HepG2 (cell line): ENCODE data around the gene TSKU. TPM values are rescaled to one million over a fixed set of nuclear protein-coding genes. Genes with fewer than 3 reads are reported as not detected.

Experiments
- FOXA3 ChIP-seq: IDR thresholded peaks from 2 replicates; pipeline ENCODE4 v1.6.1; 2016; ENCODE audit warnings: missing genetic modification reagents, missing compliant biosample characterization
- GATAD2A ChIP-seq: IDR thresholded peaks from 2 replicates; pipeline ENCODE4 v1.6.1; 2016
- HNF4G ChIP-seq, 2 experiments: sonication (generic) in 1 of 2; formaldehyde crosslinking in 1 of 2; IDR thresholded peaks; 2 replicates each; pipeline versions ENCODE4 v1.4.0 to v1.6.1; 2011 to 2020; ENCODE audit warnings: borderline replicate concordance in 2 of 2, low read depth in 2 of 2, mild to moderate bottlenecking in 2 of 2, low read length in 1 of 2, missing genetic modification reagents in 1 of 2, moderate library complexity in 1 of 2
- MLXIP ChIP-seq: sonication (generic); formaldehyde crosslinking; IDR thresholded peaks from 2 replicates; pipeline ENCODE4 v1.9.0; 2021; ENCODE audit warnings: missing genetic modification reagents, borderline replicate concordance
- PBX3 ChIP-seq: sonication (generic); formaldehyde crosslinking; IDR thresholded peaks from 2 replicates; pipeline ENCODE4 v1.8.1; 2023; ENCODE audit warnings: missing genetic modification reagents, inconsistent platforms, borderline replicate concordance
- PHF8 ChIP-seq: sonication (generic); formaldehyde crosslinking; IDR thresholded peaks from 2 replicates; pipeline ENCODE4 v1.5.0; 2020; ENCODE audit warnings: missing genetic modification reagents
- POLR2AphosphoS5 ChIP-seq: IDR thresholded peaks from 2 replicates; pipeline ENCODE4 v1.6.1; 2012; ENCODE audit warnings: low read depth, low read length
- SNAI1 ChIP-seq: sonication (generic); formaldehyde crosslinking; IDR thresholded peaks from 2 replicates; pipeline ENCODE4 v1.5.0; 2020; ENCODE audit warnings: mild to moderate bottlenecking, missing genetic modification reagents, borderline replicate concordance
- SYNCRIP ChIP-seq: fragments of 200-400 bp; formaldehyde crosslinking; IDR thresholded peaks from 2 replicates; pipeline ENCODE4 v1.6.1; 2018; ENCODE audit warnings: mild to moderate bottlenecking, low read depth, low read length; ENCODE audit not compliant: insufficient read depth
- TCF7L2 ChIP-seq: IDR thresholded peaks from 2 replicates; pipeline ENCODE4 v1.6.1; 2011; ENCODE audit warnings: mild to moderate bottlenecking, low read depth, low read length, moderate library complexity
- TFAP4 ChIP-seq: sonication (generic); IDR thresholded peaks from 2 replicates; pipeline ENCODE4 v1.6.1; 2016; ENCODE audit warnings: low read depth, borderline replicate concordance
- ZGPAT ChIP-seq: IDR thresholded peaks from 2 replicates; pipeline ENCODE4 v1.6.1; 2016; ENCODE audit warnings: mild to moderate bottlenecking
- ZNF564 ChIP-seq: sonication (generic); formaldehyde crosslinking; IDR thresholded peaks from 2 replicates; pipeline ENCODE4 v1.8.1; 2023; ENCODE audit warnings: mild to moderate bottlenecking, missing genetic modification reagents
- ZNF609 ChIP-seq: sonication (generic); formaldehyde crosslinking; IDR thresholded peaks from 2 replicates; pipeline ENCODE4 v1.4.0; 2020; ENCODE audit warnings: mild to moderate bottlenecking, missing genetic modification reagents, borderline replicate concordance
- polyA plus RNA-seq, 8 experiments: library from polyadenylated mRNA; depleted of rRNA in 3 of 8; stranded (reverse) in 7 of 8; unstranded in 1 of 8; fragments of >200 nt; fragmentation: Illumina TruSeq in 4 of 8; extraction: Trizol in 4 of 8; gene quantifications; 2 replicates each; pipeline versions ENCODE4 v1.2.1 to v1.2.3, GENCODE V29; 2011 to 2016; ENCODE audit warnings: low read depth in 4 of 8, missing spikeins in 1 of 8, mixed read lengths in 1 of 8; ENCODE audit not compliant: insufficient read depth in 1 of 8
- total RNA-seq, 5 experiments: library from RNA; depleted of rRNA; stranded (reverse); fragments of >200 nt; fragmentation: Illumina TruSeq; extraction: Trizol; gene quantifications; 2 replicates each; pipeline ENCODE4 v1.2.3, GENCODE V29; 2016; ENCODE audit warnings: low read depth in 1 of 5

The TSKU gene
- total and polyA plus RNA-seq, 2 of the 13 experiments (the other 11 are each of a cell fraction or from before 2014, with no cell fraction given) = 20.3 to 21.4 TPM

- TF ChIP-seq TFAP4 (peak; percentile 54; the same call in 1 of the 2 replicates), MLXIP (CRISPR knock-in tag) (no peak), ZNF564 (CRISPR knock-in tag) (0 out of 2 replicates have a peak, but pooled peaks have one; percentile 58), GATAD2A (peak; percentile 21; the same call in 1 of the 2 replicates), HNF4G (IDR thresholded peaks at IDR 0.05; ENCODE audit: borderline replicate concordance, low read depth, low read length) (peak; percentile 85), HNF4G (CRISPR knock-in tag; IDR thresholded peaks at IDR 0.05; ENCODE audit: borderline replicate concordance, low read depth) (peak; percentile 75; the same call in 1 of the 2 replicates), PBX3 (CRISPR knock-in tag) (no peak), SYNCRIP (no peak), PHF8 (CRISPR knock-in tag) (peak; percentile 30; the same call in 1 of the 2 replicates), ZNF609 (CRISPR knock-in tag) (peak; percentile 43; the same call in 1 of the 2 replicates), FOXA3 (CRISPR knock-in tag) (peak; percentile 25; the same call in 1 of the 2 replicates), ZGPAT (CRISPR knock-in tag) (peak; percentile 76), POLR2AphosphoS5 (peak; percentile 60), TCF7L2 (no peak), SNAI1 (CRISPR knock-in tag) (0 out of 2 replicates have a peak, but pooled peaks have one; percentile 51)
Observed at GRCh38 chr11:76781046-76781801, 1.9 kb upstream of the TSKU start (continued).
